ENCODE data around the gene LRRC2.

DNA sequence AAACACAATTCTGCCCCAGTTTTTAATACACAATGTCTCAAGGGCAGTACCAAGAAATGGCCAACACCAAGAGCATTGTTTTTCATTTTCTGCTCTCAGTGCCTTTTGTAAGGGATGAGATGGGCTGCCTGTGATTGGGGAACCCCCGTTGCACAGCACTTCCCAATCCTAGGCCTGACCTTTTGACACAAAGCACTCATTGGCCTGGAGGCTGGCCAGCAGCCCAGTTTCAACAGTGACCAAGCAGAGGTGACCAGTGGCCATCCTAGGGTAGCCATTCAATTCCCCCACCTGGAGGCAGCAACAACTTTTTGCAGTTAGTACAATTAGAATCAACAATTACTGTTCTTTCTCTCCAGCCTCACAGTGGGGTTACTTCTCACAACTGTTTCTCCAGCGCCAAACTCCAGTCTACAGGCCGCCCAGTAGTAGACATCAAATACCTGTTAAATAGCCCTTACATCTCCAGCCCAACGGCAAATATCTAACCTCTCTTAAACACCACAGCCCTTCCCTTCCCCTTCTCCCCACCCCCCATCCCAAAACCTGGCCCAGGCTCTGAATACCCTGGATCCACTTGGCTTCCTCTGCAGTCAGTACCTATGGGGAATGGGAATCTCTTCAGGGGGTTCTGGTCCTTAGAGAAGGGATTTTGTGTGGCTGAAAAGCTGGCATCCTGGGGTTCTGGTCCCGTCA, 8.9 kb upstream of the LRRC2 start:
- TF ChIP-seq CTCF (IDR thresholded peaks at IDR 0.05) (no peak), POLR2A (IDR thresholded peaks at IDR 0.05) (no peak)
